Stimulated activated CD8-positive, alpha-beta memory T cell treated with anti-CD3 and anti-CD28 coated beads, Interleukin-12 subunit alpha, Interleukin-12 subunit beta, amount 100 ng/mL, for 4 hours (primary cell): ENCODE measurements around the gene NRF1.

Source experiments
- DNase-seq: peaks from one replicate; pipeline ENCODE4 v3.0.0-alpha.2; 2020; ENCODE audit warnings: low read depth

The NRF1 gene

DNA sequence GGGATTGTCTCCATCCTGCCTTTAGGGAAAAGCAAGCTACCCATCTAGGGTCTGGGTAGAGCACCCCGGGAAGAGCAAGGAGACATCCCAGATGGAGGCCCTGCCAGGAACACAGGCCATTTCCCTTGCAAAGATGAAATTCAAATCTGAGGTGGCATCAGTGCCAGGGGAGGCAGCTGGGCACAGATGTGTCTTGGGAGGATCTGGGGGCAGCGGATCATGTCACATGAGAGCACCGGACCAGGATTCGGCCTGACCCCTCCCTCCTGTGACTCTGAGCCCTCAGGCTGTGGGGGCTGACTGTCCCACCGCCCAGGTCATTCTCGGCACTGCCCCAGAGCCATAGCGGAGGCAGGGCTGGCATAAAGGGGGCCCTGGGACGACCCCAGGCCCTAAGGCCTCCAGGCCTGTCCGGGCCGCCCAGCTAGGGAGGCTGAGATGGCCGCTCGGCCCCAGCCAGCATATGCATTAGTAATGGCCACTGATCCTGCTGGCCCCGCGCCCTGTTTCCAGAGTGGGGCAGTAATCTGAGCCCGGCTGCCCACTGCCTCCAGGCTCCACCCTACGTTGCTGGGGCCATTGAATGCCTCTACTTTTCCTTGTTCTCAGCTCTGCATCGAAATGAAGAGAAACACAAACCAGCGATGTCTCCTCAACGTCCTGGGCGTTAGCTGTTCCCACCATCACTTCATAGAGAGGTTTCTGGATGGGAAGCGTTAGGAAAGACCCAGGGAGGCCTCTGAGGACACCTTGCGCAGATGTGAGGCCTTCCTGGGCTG, 192.8 kb downstream of the NRF1 start:
- no peak for DNase-seq

DNA sequence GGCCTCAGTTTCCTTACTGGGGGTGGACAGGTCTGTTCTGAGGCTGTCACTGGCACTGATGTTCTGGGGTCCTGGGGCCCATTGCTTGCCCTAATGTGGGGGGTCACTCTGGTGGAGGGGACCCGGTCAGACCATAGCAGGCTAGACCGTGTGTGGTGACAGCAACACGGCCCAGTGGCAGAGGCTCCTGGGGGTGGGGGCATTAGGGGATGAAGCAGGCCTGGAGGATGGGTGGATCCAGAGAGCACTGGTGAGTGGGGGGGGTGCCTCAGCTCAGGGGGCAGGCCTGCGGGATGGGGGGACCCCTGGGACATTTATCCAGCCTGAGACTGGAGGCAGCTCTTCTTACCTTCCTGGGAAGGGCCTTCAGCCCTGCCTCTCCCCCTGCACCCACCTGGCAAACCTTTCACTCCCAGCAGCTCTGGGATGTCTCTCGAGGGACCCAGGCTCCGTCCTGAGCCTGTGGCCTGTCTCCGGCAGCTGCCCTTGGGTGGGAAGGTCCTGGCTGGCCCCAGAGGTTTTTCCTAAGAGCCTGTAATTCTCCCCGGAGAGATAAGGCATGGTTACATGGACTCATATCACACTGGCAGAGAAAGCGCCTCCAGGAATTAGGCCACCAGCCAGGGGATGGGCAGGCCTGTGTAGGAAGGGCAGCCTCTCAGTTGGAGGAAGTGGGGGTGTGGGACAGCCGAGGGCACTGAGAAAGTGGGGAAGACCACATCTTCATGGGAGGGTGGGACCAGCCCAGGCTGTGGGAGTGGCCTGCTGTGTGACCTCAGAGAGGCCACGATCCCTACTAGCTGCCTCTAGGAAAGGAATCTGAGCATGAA, 193.6 kb downstream of the NRF1 start:
- no peak for DNase-seq
